RWPE1 (cell line): Measurements from ENCODE around the gene EFCAB5.
"Not testable (repeated sequence)": the region's sequence is repeated elsewhere in the genome, so short reads cannot be mapped to it uniquely, and the experiment has no call there.

Experiments used
- CTCF ChIA-PET: fragments of 350-600 bp; sonication (Branson Sonifier 250); formaldehyde crosslinking; extraction: SDS; loops from one replicate; lab custom pipeline; 2021; lab: Yijun Ruan, JAX
- POLR2A ChIA-PET: fragments of 400-600 bp; formaldehyde crosslinking; extraction: SDS; loops from one replicate; lab custom pipeline; 2020; ENCODE audit warnings: antibody characterized with exemption; ENCODE audit not compliant: low non-redundant PET; lab: Yijun Ruan, JAX
- DNase-seq: peaks from one replicate; pipeline ENCODE4 v3.0.0; 2012; ENCODE audit warnings: low spot score
- H3K27ac ChIP-seq: fragments of 450-650 bp; 2 replicates; pipeline ENCODE4 v1.5.1; 2017
- CTCF ChIP-seq: fragments of 450-650 bp; conservative IDR thresholded peaks from 2 replicates; pipeline ENCODE4 v1.5.1; 2017; ENCODE audit warnings: low read depth, mild to moderate bottlenecking

EFCAB5 gene

GRCh38 chr17:30084788-30085187 lies 143.4 kb downstream of the EFCAB5 start:
- ChIA-PET CTCF (interaction anchor here (0.7 to 3.4 kb wide), 2 partner anchors 9 to 715 kb away, joined by 3 to 12 read pairs; no protein-coding TSS in a partner anchor), POLR2A (no interaction called here)
- no peak for TF ChIP-seq CTCF
- no peak for DNase-seq
- no peak overlapping the region for H3K27ac ChIP-seq

- no peak overlapping the region for H3K27ac ChIP-seq
- no peak for TF ChIP-seq CTCF
- POLR2A ChIA-PET, result no interaction called here
- no peak for DNase-seq
- CTCF ChIA-PET, result interaction anchor here (0.7 kb wide), 2 partner anchors 154 to 510 kb away, joined by 3 to 6 read pairs; no protein-coding TSS in a partner anchor
Measured at GRCh38 chr17:30086896-30087295, 145.5 kb downstream of the EFCAB5 start.

- CTCF ChIA-PET, result interaction anchor here (0.6 to 0.7 kb wide), 2 partner anchors 54 to 154 kb away, joined by 3 read pairs; no protein-coding TSS in a partner anchor
- H3K27ac ChIP-seq, POLR2A ChIA-PET, DNase-seq: not testable (repeated sequence)
Measured at GRCh38 chr17:30087431-30087830, 146.0 kb downstream of the EFCAB5 start.

- ChIA-PET POLR2A (no interaction called here), CTCF (no interaction called here)
- H3K27ac ChIP-seq, result no peak overlapping the region
- no peak for DNase-seq
- no peak for TF ChIP-seq CTCF
Measured at GRCh38 chr17:30091121-30091670, 149.8 kb downstream of the EFCAB5 start.

GRCh38 chr17:30091771-30092170 lies 150.3 kb downstream of the EFCAB5 start:
- POLR2A ChIA-PET, result no interaction called here
- DNase-seq, result no peak
- H3K27ac ChIP-seq, result no peak overlapping the region
- TF ChIP-seq CTCF, result no peak
- CTCF ChIA-PET, result no interaction called here

GRCh38 chr17:30092886-30093285 lies 151.5 kb downstream of the EFCAB5 start:
- TF ChIP-seq CTCF, result no peak
- ChIA-PET CTCF (interaction anchor here (0.6 to 2.2 kb wide), 15 partner anchors 9 to 1723 kb away, joined by 3 to 12 read pairs (median 3); no protein-coding TSS in a partner anchor), POLR2A (no interaction called here)
- DNase-seq, result no peak
- H3K27ac ChIP-seq, result no peak overlapping the region

- peak; percentile 81 for TF ChIP-seq CTCF
- peak; percentile 82 for DNase-seq
- POLR2A ChIA-PET, result no interaction called here
- CTCF ChIA-PET, result interaction anchor here (0.6 to 2.2 kb wide), 16 partner anchors 9 to 1722 kb away, joined by 3 to 12 read pairs (median 4); no protein-coding TSS in a partner anchor
- no peak overlapping the region for H3K27ac ChIP-seq
Measured at GRCh38 chr17:30093463-30094147, 152.2 kb downstream of the EFCAB5 start.
